GM12874 (cell line): ENCODE results near the gene SRP72.

Source experiments
- TF ChIP-seq, protein P1 (sequence below): IDR thresholded peaks from 2 replicates; pipeline ENCODE4 v1.5.1; 2011; ENCODE audit warnings: low read depth, mild to moderate bottlenecking, control low read depth, low read length, moderate library complexity; ENCODE audit not compliant: insufficient read depth

The SRP72 gene

GRCh38 chr4:56505269-56506130 is 38.1 kb downstream of the SRP72 start, which contains the start of gene ARL9:
TSS of gene ARL9 (plus strand) at chr4:56505791. CDS start at chr4:56505863, 72 bp downstream.
- TF ChIP-seq, protein P1, sequence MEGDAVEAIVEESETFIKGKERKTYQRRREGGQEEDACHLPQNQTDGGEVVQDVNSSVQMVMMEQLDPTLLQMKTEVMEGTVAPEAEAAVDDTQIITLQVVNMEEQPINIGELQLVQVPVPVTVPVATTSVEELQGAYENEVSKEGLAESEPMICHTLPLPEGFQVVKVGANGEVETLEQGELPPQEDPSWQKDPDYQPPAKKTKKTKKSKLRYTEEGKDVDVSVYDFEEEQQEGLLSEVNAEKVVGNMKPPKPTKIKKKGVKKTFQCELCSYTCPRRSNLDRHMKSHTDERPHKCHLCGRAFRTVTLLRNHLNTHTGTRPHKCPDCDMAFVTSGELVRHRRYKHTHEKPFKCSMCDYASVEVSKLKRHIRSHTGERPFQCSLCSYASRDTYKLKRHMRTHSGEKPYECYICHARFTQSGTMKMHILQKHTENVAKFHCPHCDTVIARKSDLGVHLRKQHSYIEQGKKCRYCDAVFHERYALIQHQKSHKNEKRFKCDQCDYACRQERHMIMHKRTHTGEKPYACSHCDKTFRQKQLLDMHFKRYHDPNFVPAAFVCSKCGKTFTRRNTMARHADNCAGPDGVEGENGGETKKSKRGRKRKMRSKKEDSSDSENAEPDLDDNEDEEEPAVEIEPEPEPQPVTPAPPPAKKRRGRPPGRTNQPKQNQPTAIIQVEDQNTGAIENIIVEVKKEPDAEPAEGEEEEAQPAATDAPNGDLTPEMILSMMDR: no peak

DNA sequence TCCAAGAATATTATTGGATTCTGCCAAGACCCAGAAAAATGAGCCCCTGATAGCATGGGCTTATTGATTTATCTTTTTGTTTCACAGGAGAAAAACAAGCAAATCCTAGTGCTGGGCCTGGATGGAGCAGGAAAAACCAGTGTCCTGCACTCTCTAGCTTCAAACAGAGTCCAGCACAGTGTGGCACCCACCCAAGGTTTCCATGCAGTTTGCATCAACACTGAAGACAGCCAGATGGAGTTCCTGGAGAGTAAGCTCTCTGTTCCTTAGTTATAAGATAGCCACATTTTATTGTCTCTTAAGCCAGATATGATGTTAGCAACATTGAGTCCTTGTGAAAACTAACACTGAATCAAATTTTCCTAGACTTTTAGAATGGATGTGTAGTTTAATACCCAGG is 43.7 kb downstream of the SRP72 start:
- TF ChIP-seq, protein P1: no peak

DNA sequence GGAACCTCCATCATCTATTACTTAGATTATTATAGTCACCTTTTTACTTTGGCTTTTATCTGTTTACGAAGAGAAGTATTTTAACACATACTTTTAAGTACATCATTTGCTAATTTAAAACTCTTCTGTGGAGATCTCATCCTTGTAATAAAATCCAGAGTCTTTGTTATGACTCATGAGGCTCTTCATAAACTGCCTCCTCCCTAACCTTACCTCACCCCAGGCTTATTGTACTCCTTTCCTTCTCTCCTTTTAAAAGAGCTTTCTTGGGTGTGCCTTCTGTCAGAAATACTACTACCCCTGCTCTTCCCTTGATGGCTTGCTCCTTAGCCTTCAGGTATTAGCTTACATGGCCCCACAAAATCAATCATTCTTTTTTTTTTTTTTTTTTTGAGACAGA is 44.7 kb downstream of the SRP72 start:
- TF ChIP-seq, protein P1: no peak

- TF ChIP-seq, protein P1: no peak
Measured at GRCh38 chr4:56513517-56513916, 46.1 kb downstream of the SRP72 start.

GRCh38 chr4:56530269-56531148 is 63.1 kb downstream of the SRP72 start:
- TF ChIP-seq, protein P1: no peak

- TF ChIP-seq, protein P1: no peak
Measured at GRCh38 chr4:56531149-56531770, 63.8 kb downstream of the SRP72 start.

GRCh38 chr4:56531823-56532222 is 64.4 kb downstream of the SRP72 start:
- TF ChIP-seq, protein P1: no peak
